Heart right ventricle (tissue), 16 donors: ENCODE results near the gene COX4I1. TPM values are rescaled to one million over a fixed set of nuclear protein-coding genes. Genes with fewer than 3 reads are reported as not detected.

Source experiments
- ATAC-seq, 8 donors: fragments of 200-7000 bp; cut with Tn5 transposase; one replicate each; pipeline ENCODE4 v1.9.1; 2020; ENCODE audit warnings: mild to moderate bottlenecking in 8 of 8, moderate library complexity in 8 of 8, moderate number of reproducible peaks in 1 of 8
- DNase-seq, 2 donors: peaks; one replicate each; pipeline ENCODE4 v3.0.0-alpha.2; 2020
- H3K27ac ChIP-seq, 10 donors: fragments of 200-600 bp; sonication (generic) in 2 of 10; one replicate each; pipeline versions ENCODE4 v1.5.0 to v1.8.0; 2020 to 2022; ENCODE audit warnings: mild to moderate bottlenecking in 3 of 10
- H3K27me3 ChIP-seq, 7 donors: fragments of 200-600 bp; one replicate each; pipeline ENCODE4 v1.8.0; 2021 to 2022; ENCODE audit warnings: mild to moderate bottlenecking in 2 of 7
- H3K36me3 ChIP-seq, 9 donors: fragments of 200-600 bp; sonication (generic) in 1 of 9; one replicate each; pipeline versions ENCODE4 v1.5.0 to v1.8.0; 2020 to 2022; ENCODE audit warnings: mild to moderate bottlenecking in 2 of 9
- H3K4me1 ChIP-seq, 9 donors: fragments of 200-600 bp; sonication (generic) in 1 of 9; one replicate each; pipeline versions ENCODE4 v1.5.0 to v1.8.0; 2020 to 2022; ENCODE audit warnings: mild to moderate bottlenecking in 4 of 9
- H3K4me3 ChIP-seq, 10 donors: fragments of 200-600 bp; sonication (generic) in 2 of 10; one replicate each; pipeline versions ENCODE4 v1.5.0 to v1.8.0; 2020 to 2022; ENCODE audit warnings: mild to moderate bottlenecking in 7 of 10, moderate library complexity in 2 of 10
- H3K9me3 ChIP-seq, 11 donors: fragments of 200-600 bp in 10 of 11; sonication (generic) in 2 of 11; one replicate each; pipeline versions ENCODE4 v1.5.0 to v1.8.0; 2013 to 2022; ENCODE audit warnings: mild to moderate bottlenecking in 2 of 11, control low read depth in 1 of 11, moderate library complexity in 1 of 11
- WGBS, 2 donors: extraction: QIAGEN DNeasy Blood & Tissue Kit; methylation state at CpG; one replicate each; pipeline ENCODE4 v1.1.7; 2013; ENCODE audit warnings: inconsistent platforms in 1 of 2; 5-methylcytosine and 5-hydroxymethylcytosine counted together
- intact Hi-C, 10 donors: fragments of 100-400 bp; cut with DNase I; formaldehyde crosslinking; loops; one replicate each; pipeline versions ENCODE4 v1.11.1 to v1.14.2; 2022
- long read RNA-seq, 3 donors: library from polyadenylated mRNA; unstranded; transcript quantifications; one replicate each; pipeline ENCODE4 v2.0.0, GENCODE V29; 2020 to 2021
- polyA plus RNA-seq, 2 donors: library from polyadenylated mRNA; stranded (reverse); fragments of 200-250 nt; gene quantifications; one replicate each; pipeline ENCODE4 v1.2.3, GENCODE V29; 2013
- total RNA-seq, 10 donors: library from RNA; stranded (reverse); fragmentation: NEBNext Ultra II Directional in 3 of 10; extraction: Animal tissue kit (Norgen Biotek cat#: 25700) in 3 of 10; gene quantifications; one replicate each; pipeline versions ENCODE4 v1.2.1 to v1.2.4, GENCODE V29; 2021 to 2023
- TF ChIP-seq, protein P1 (sequence below), 9 donors: fragments of 200-600 bp; sonication (generic) in 2 of 9; IDR thresholded peaks; one replicate each; pipeline versions ENCODE4 v1.5.0 to v1.8.0; 2021 to 2022; ENCODE audit warnings: antibody characterized with exemption in 9 of 9, mild to moderate bottlenecking in 5 of 9, moderate library complexity in 1 of 9
- donor health status: Arrhythmogenic right ventricular cardiomyopathy.
- donor health status: ischemic (EF 13 %, LVEDD 7.1; RV severe dilation, severe dysfunction).
- donor health status: healthy with polysubstance abuse.
- donor health status: DM: no; HTN: yes; CAD: no.
- donor health status: DM: no; HTN: no; CAD: no.
- donor health status: ischemic (EF 25% LVEDD 6.9; RV normal size, moderate dysfunction).
- donor health status: ischemic (EF 25% LVEDD 5.7; RV mildly dilated, moderate dysfunction).
- donor health status: healthy.
- donor health status: DM: yes; HTN: yes; CAD: no.
- donor health status: Ischemic cardiomyopathy.
- donor health status: ischemic (EF 35%, LVEDD 5.7; RV mildly dilated, moderate dysfunction).
- donor health status: nonischemic (EF 11% LVEDD 7.7; RV severe dilation, severe dysfunction).
- donor health status: DM: yes; HTN: yes; CAD: no.
- donor health status: PGD.
- donor health status: ischemic (EF 29% LVEDD 5.4; RV normal size, mild dysfunction).
- donor health status: nonischemic (EF 23%, LVEDD 6.1; RV moderate dilation, normal function).

COX4I1 gene
- 1,000 to 10,000 TPM; 1,221 to 2,099 (median 1,899) TPM for total RNA-seq
- 1,000 to 10,000 TPM; 2,661 to 4,942 TPM for polyA plus RNA-seq
- long read RNA-seq, donor 1, transcript COX4I1-203 (5 exons, 873 nt) = minor isoform, 10 of 1,562 reads
- long read RNA-seq, donor 1, transcript COX4I1-217 (1 exons, 3,946 nt) = minor isoform, 303 of 1,562 reads
- long read RNA-seq, donor 1, transcript COX4I1-201 (5 exons, 708 nt) = major isoform, 1,147 of 1,562 reads
- long read RNA-seq, donor 1, transcript COX4I1-215 (3 exons, 2,271 nt) = minor isoform, 10 of 1,562 reads
- long read RNA-seq, donor 1, partial matches to known transcripts = 67 of 1,562 reads
- long read RNA-seq, donor 1, other reads (novel, unspliced or antisense) = 16 of 1,562 reads
- long read RNA-seq, donor 2, transcript COX4I1-217 (1 exons, 3,946 nt) = minor isoform, 584 of 2,193 reads
- long read RNA-seq, donor 2, transcript COX4I1-201 (5 exons, 708 nt) = major isoform, 1,451 of 2,193 reads
- long read RNA-seq, donor 2, transcript COX4I1-203 (5 exons, 873 nt) = minor isoform, 14 of 2,193 reads
- long read RNA-seq, donor 2, transcript COX4I1-215 (3 exons, 2,271 nt) = minor isoform, 14 of 2,193 reads
- long read RNA-seq, donor 2, partial matches to known transcripts = 97 of 2,193 reads
- long read RNA-seq, donor 2, other reads (novel, unspliced or antisense) = 21 of 2,193 reads
- long read RNA-seq, donor 3, transcript COX4I1-217 (1 exons, 3,946 nt) = minor isoform, 15 of 432 reads
- long read RNA-seq, donor 3, transcript COX4I1-215 (3 exons, 2,271 nt) = minor isoform, 57 of 432 reads
- long read RNA-seq, donor 3, transcript COX4I1-201 (5 exons, 708 nt) = major isoform, 302 of 432 reads
- long read RNA-seq, donor 3, partial matches to known transcripts = 31 of 432 reads
- long read RNA-seq, donor 3, other reads (novel, unspliced or antisense) = 15 of 432 reads

DNA sequence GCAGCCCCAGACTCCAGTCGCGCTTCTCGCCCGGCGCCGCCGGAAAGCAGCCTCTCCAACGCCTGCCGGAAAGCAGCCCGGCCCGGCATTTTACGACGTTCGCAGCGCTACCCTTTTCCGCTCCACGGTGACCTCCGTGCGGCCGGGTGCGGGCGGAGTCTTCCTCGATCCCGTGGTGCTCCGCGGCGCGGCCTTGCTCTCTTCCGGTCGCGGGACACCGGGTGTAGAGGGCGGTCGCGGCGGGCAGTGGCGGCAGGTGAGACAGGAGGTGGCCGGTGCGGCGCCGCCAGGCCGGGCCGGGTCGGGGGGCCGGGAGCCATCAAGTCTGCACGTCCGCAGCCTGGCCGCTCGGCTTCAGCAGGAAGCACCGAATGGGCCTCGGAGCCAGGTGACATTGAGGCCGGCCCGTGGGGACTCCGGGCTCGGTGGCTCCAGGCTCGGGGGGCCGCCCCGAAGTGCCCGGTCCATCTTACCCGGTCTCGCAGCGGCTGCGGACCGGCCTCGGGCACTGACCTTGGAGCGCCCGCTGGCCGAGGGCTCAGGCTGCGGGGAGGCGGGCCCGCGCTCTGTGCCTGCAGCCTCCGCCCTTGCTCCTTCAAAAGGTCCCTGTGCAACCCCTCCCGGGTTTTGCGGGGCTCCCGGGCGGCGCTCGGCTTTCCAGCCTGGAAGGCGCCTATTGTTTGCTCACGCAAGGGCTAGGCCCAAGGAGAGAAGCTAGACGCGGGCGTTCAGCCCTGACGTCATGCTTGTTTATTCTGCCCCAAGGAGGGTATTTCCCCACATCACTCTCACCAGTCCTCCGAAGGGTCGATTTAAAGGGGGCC is at the start of gene COX4I1, which contains the start of gene EMC8:
COX4I1 (plus strand) TSS at position 199 of the 824 bp plus-strand sequence. CDS start 1,511 bp downstream, outside the sequence.
EMC8 (minus strand) TSS at position 48 of the 824 bp plus-strand sequence. CDS start 249 bp downstream, outside the sequence.
- Histone ChIP-seq H3K9me3 (no peaks in the 10 kb centered on the region), H3K36me3 (peaks cover 0 to 65% (median 22%) of the 10 kb centered on the region in 9 donors), H3K27ac (peak within 1 kb of the TSS; percentile 93 to 99 (median 98)), H3K27me3 (no peaks in the 10 kb centered on the region), H3K4me3 (peak within 1 kb of the TSS; percentile 86 to 100 (median 98)), H3K4me1 (peaks cover 9 to 53% (median 37%) of the 10 kb centered on the region in 9 donors)
- WGBS, 2 donors = 1% methylated on average over 70 to 87 of the region's 87 CpGs
- peak; percentile 96 to 99 (median 98) for ATAC-seq
- DNase-seq = peak; percentile 96 to 97
- TF ChIP-seq, protein P1, sequence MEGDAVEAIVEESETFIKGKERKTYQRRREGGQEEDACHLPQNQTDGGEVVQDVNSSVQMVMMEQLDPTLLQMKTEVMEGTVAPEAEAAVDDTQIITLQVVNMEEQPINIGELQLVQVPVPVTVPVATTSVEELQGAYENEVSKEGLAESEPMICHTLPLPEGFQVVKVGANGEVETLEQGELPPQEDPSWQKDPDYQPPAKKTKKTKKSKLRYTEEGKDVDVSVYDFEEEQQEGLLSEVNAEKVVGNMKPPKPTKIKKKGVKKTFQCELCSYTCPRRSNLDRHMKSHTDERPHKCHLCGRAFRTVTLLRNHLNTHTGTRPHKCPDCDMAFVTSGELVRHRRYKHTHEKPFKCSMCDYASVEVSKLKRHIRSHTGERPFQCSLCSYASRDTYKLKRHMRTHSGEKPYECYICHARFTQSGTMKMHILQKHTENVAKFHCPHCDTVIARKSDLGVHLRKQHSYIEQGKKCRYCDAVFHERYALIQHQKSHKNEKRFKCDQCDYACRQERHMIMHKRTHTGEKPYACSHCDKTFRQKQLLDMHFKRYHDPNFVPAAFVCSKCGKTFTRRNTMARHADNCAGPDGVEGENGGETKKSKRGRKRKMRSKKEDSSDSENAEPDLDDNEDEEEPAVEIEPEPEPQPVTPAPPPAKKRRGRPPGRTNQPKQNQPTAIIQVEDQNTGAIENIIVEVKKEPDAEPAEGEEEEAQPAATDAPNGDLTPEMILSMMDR (IDR thresholded peaks at IDR 0.05) = no peak
- intact Hi-C loops = no loop called here

DNA sequence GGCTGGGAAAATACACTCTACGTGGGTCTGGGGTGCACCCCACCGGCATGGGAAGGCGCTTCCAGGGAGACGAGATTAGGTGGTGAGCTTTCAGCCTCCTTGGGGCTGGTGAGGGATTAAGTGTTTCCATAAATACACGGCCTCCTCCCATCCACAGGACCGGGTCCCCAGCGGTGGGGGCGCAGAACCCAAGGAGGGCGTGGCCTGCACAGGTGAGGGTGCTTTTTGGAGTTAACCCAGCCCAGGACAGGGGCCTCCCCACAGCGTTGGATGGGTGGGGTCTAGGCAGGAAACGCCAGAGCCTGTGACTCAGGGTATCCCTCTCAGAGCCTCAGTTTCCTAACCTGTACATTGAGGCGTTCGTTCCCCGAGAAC is 49.7 kb upstream of the COX4I1 start:
- peaks cover 0 to 31% (median 6%) of the 10 kb centered on the region in 7 donors for H3K27me3 ChIP-seq
- DNase-seq (no peak), ATAC-seq (peak in 2 of 8 donors; percentile 3 to 10)
- intact Hi-C loops = no loop called here
- TF ChIP-seq, protein P1 (IDR thresholded peaks at IDR 0.05) = no peak
- WGBS, 2 donors = 17 to 25% methylated on average over 14 of the region's 14 CpGs
- H3K4me3 ChIP-seq = peak overlapping the region; percentile 31 to 63 (median 58)
- peaks cover 5 to 42% (median 29%) of the 10 kb centered on the region in 9 donors for H3K4me1 ChIP-seq
- H3K36me3 ChIP-seq = no peaks in the 10 kb centered on the region
- no peaks in the 10 kb centered on the region for H3K9me3 ChIP-seq
- H3K27ac ChIP-seq = no peak overlapping the region

DNA sequence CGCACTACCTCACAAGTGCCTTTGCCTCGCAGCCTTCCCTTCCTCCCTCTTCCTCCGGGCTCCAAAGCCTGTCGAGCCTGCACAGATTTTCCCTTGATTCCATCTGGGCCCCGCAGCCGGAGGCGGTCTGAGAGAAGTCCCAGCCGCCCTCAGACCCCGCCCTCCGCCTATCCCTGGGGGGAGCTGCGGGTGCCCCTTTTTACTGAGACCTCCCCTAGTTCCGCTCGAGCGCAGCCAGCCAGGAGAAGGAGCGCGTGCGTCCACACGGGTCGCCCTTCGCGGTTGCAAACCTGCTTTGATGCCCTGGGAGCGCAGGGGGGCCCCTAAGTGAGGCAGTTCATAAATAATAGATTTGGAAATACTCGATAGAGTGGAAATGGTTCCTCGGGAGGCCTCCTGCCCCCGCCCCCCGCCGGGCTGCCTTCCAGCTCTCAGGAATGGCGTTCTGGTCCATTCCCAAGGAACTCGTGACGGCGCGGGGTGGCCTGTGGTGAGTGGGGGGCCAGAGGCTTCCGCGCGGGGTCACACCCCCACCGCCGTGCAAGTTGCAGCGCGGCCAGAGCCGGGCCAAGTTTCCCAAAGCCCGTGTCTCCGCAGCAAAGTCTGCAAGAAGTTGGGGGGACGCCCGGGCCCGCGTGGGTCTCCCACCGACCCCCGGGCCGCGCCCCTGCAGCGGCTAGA is 49.2 kb upstream of the COX4I1 start:
- TF ChIP-seq, protein P1 (IDR thresholded peaks at IDR 0.05) = no peak
- peak overlapping the region in 1 of 10 donors; percentile 64 for H3K27ac ChIP-seq
- DNase-seq (peak; percentile 22 to 35), ATAC-seq (peak in 7 of 8 donors; percentile 8 to 55 (median 44))
- no peaks in the 10 kb centered on the region for H3K36me3 ChIP-seq
- peaks cover 0 to 31% (median 6%) of the 10 kb centered on the region in 7 donors for H3K27me3 ChIP-seq
- 1 to 2% methylated on average over 51 of the region's 51 CpGs for WGBS, 2 donors
- intact Hi-C loops = no loop called here
- H3K4me1 ChIP-seq = peaks cover 5 to 42% (median 29%) of the 10 kb centered on the region in 9 donors
- peak overlapping the region; percentile 31 to 63 (median 58) for H3K4me3 ChIP-seq
- H3K9me3 ChIP-seq = no peaks in the 10 kb centered on the region
